ENCODE data around the gene BICDL2.
A peak's percentile ranks its signal among the peaks of the same experiment; 100 is the strongest.

BICDL2 gene

GRCh38 chr16:3007059-3007956 is 29.4 kb downstream of the BICDL2 start:
- DNase-seq, result no peak

DNA sequence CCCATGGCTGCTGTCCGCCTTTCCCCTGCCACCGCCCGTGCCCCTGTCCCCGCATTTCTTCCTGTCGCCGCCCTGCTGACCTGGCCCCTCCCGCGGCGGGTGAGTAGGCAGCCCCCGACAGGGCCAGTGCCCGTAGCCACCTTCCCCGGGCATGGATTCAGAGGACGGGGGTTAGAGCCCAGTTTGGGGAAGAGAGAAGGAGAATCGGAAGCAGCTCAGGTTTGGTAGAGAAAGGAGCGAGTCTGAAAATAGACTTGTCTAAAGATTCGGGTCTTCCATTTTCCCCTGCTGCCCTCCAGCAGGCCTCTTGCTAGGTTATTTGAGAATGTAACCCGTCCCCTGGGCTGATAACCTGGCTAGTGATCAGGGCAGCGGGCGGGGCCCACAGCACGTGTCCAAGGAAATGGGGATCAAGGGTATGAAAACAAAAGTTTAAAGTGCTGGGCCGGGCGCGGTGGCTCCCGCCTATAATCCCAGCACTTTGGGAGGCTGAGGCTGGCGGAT is 31.9 kb downstream of the BICDL2 start:
- no peak for DNase-seq

DNA sequence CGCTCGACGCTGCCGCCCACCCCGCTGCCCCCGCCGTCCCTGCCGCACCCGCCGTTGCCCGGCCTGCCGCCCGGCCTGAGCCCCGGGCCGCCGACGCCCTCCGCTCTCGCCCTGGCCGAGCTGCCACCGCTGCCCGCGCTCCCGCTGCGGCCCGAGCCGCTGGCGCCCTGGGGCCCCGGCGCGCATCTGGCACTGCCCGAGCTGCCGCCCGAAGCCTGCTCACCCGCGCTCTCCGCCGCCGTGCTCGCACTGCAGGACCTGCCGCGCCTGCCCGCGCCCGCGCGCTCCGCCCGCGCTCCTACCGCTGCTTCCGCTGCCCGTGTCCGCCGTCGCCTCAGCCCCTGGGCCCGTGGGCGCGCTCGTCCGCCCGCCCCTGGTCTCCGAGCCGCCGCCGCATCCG is 32.4 kb downstream of the BICDL2 start:
- DNase-seq, result no peak

- DNase-seq, result peak; percentile 96
Measured at GRCh38 chr16:3003582-3004270, 33.0 kb downstream of the BICDL2 start.

- DNase-seq, result no peak
Measured at GRCh38 chr16:3001316-3001715, 35.4 kb downstream of the BICDL2 start.

DNA sequence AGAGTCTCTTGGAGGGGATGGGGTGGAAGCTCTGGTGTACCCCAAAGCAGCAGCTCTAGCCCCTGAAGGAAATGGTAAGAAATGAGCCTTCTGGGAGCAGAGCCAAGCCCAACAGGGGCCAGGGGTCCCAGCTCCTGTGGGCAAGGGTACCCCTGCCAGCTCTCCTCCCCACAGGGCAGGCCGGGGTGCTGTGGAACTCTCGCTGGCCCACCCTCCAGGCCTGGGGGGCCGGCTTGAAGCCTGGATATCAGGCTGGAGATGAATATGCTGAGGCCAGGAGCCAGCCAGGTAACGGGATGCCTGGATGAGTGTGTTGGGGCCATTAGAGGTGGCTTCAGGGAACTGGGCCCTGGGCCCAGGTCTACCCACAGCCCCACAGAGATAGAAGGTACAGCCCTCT is 36.2 kb downstream of the BICDL2 start:
- DNase-seq, result no peak

GRCh38 chr16:2999929-3000328 is 36.8 kb downstream of the BICDL2 start:
- DNase-seq, result no peak

DNA sequence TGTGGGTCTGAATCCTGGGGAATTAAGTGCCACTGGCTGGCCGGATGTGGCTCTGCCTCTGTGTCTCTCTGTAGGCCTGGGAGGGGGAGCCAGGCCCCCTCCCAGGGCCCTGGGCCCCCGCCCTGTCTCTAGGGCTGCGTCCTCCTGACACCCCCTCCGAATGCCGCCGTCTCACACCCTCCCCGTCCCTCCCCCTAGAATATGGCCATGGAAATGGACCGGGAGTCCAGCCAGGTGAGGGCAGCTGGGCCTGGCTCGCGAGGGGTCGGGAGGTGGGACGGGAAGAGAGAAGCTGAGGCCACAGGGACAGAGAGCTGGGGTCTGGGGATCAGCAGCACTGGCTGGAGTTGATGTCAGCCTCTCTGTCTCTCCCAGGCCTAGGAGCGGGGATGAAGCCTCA is 40.4 kb downstream of the BICDL2 start:
- DNase-seq, result no peak

GRCh38 chr16:2992383-2993081 is 44.2 kb downstream of the BICDL2 start:
- no peak for DNase-seq

DNA sequence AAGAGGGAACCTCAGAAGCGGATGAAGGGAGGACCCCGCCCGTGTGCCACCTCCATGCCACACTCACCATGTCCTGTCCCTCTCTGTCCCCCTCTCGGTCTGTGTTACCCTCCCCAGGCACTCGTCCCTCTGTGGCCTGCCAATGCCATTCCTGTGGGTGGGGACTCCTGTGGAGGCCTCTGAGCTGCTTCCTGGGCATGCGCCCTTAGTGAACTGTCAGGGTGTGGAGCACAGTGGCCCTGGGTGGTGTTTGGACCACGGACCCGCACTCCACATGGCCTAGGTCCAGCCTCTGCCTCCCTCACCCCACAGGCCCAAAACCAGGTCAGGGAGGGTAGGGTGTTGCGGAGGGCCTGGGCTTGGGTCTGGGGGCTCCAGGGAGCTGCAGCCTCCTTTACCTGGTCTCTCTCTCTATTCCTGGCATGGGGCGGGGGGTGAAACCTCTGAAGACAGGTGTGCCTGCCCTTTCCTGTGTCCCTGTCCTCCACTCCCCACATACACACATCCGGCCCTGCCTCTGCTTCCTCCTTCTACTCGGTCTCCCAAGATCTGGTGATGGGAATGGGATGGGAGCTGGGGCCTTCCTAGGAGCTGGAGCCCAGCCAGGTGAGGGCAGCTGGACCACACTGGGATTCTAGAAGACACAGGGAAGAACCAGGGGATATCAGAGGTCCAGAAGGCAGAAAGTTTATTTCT is 45.0 kb downstream of the BICDL2 start:
- DNase-seq, result no peak

DNA sequence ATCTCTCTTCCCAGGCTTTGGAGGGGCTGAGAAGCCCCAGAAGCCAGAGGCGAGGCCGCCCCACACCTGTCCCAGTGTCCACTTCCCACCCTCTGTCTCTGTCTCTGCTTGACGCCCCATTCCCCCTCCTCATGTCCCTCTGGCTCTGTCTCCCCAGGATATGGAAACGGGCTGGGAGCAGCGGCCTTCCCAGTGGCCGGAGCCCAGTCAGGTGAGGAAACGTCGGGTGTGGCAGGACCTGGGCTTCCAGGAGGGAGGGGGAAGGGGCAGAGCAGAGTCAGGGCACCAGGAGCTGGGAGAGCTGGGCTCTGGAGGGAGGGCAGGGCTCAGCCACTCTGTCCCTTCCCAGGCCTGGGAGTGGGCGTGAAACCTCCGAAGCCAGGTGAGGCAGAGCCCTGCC is 45.9 kb downstream of the BICDL2 start:
- no peak for DNase-seq

DNA sequence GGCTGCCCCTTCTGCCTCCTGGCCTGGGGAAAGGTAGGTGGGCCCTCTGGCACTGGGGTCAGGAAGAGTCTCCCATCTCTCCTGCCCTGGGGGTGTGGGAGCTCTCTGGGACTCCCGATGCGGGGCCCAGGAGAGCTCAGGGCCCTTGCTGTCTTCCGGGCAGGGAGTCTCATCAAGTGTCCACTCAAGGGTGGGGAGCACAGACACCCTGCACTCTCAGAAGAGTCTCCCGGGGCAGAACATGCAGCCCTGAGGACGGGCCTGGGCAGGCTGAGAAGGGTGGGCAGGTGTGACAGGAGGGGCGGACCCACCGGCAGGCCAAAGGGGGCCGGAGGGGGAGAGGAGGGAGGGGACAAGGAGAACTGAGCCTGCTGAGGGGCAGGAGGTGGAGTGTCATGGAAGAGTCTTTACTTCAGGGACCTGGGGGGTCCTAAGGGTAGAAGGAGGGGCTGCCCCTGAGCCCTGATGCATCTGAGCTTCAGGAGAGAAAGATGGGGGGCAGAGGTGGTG is 48.1 kb downstream of the BICDL2 start:
- no peak for DNase-seq

GRCh38 chr16:2987833-2988232 is 48.9 kb downstream of the BICDL2 start:
- no peak for DNase-seq

GRCh38 chr16:2987286-2987685 is 49.5 kb downstream of the BICDL2 start:
- DNase-seq, result no peak

DNA sequence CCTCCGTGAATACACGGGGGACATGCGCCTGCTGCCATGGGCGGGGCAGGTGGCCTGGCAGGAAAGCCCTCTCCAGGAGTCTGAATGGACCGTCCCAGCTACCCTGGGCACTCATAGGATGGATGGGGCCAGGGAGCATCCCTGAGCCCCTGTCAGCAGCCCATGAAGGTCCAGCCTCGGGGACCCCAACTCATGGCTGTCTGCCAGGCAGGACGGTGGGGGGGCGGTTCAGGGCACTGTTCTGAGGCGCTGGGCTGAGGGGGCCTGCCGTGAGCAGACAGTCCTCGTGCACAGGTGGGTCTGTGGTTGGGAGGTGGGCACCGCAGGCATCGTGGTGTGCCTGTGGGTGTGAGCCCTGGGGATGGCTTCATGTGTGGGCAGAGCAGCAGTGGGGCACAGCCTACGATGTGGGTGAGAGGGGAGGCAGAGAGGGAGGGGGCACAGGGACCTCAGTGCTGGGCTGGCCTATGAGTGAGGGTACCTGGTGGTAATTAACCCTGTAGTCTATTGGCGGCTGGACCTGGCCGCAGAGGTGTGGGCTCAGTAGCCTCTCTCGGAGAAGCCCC is 50.0 kb downstream of the BICDL2 start:
- no peak for DNase-seq

DNA sequence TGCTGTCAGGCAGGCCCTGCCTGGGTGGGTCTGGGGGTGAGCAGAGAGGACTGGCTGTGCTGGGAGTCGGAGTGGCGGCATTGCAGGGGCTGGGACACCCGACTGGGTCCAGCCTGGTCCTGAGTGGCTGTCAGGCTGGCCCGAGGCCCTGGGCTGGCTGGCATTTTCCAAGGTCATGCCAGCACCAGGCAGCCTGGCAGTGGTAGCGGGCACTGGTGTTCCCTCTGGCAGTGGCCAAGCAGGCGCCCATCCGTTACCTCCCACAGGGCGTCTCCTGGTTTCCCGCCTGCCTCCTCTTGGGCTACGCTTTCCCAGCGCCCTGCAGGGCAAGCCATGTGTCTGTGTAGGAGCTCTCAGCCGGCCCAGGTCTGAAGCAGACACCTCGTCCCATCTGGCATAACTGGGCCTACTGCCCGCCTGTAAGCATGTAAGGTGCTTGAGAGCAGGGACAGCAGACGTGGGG is 50.8 kb downstream of the BICDL2 start:
- no peak for DNase-seq

- no peak for DNase-seq
Measured at GRCh38 chr16:2985462-2985861, 51.3 kb downstream of the BICDL2 start.

- DNase-seq, result peak; percentile 78
Measured at GRCh38 chr16:2983706-2984136, 53.0 kb downstream of the BICDL2 start.

GRCh38 chr16:2982402-2982801 is 54.3 kb downstream of the BICDL2 start:
- no peak for DNase-seq

- DNase-seq, result no peak
Measured at GRCh38 chr16:2981899-2982250, 54.9 kb downstream of the BICDL2 start.

- DNase-seq, result no peak
Measured at GRCh38 chr16:2981177-2981898, 55.4 kb downstream of the BICDL2 start.
